ENCODE data around the gene CCR7. TPM values are rescaled to one million over a fixed set of nuclear protein-coding genes. Genes with fewer than 3 reads are reported as not detected.

Gene CCR7
- total and polyA plus RNA-seq, 10 donors = 29.0 to 79.1 (median 55.0) TPM

- H3K27ac ChIP-seq = peak overlapping the region; percentile 78 to 95 (median 88)
- intact Hi-C loops (cut with DNase I; ENCODE audit: low total_unique reads) = no loop called here
- 95 to 97% (median 96%) methylated on average over 16 to 27 of the region's 27 CpGs for WGBS, 5 donors
- H3K4me3 ChIP-seq = no peak overlapping the region
- H3K27me3 ChIP-seq (replicated peaks in 1 of 7) = no peaks in the 10 kb centered on the region
- no peaks in the 10 kb centered on the region for H3K9me3 ChIP-seq
- peaks cover 0 to 57% (median 10%) of the 10 kb centered on the region in 6 donors for H3K36me3 ChIP-seq
- DNase-seq = peak; percentile 74
- TF ChIP-seq POLR2AphosphoS5 (IDR thresholded peaks at IDR 0.05) (peak in 2 of 3 donors; percentile 20 to 75), CTCF (IDR thresholded peaks at IDR 0.05 in 8 of 11, conservative IDR thresholded peaks at IDR 0.05 in 3 of 11) (no peak)
- H3K4me1 ChIP-seq = peaks cover 71 to 99% (median 94%) of the 10 kb centered on the region in 6 donors
Measured at GRCh38 chr17:40554646-40555295, 10.5 kb downstream of the CCR7 start.

- peaks cover 70 to 99% (median 94%) of the 10 kb centered on the region in 6 donors for H3K4me1 ChIP-seq
- H3K27ac ChIP-seq = peak overlapping the region; percentile 78 to 95 (median 88)
- 17 to 26% (median 18%) methylated on average over 19 of the region's 19 CpGs for WGBS, 5 donors
- peak; percentile 85 for DNase-seq
- intact Hi-C loops (cut with DNase I; ENCODE audit: low total_unique reads) = no loop called here
- peaks cover 0 to 48% (median 6%) of the 10 kb centered on the region in 6 donors for H3K36me3 ChIP-seq
- H3K4me3 ChIP-seq = peak overlapping the region in 2 of 8 donors; percentile 7 to 49
- H3K27me3 ChIP-seq (replicated peaks in 1 of 7) = no peaks in the 10 kb centered on the region
- H3K9me3 ChIP-seq = no peaks in the 10 kb centered on the region
- TF ChIP-seq POLR2AphosphoS5 (IDR thresholded peaks at IDR 0.05) (peak; percentile 83 to 89 (median 89)), CTCF (IDR thresholded peaks at IDR 0.05 in 8 of 11, conservative IDR thresholded peaks at IDR 0.05 in 3 of 11) (no peak)
Measured at GRCh38 chr17:40553694-40554534, 11.4 kb downstream of the CCR7 start.

- Histone ChIP-seq H3K27me3 (replicated peaks in 1 of 7) (no peaks in the 10 kb centered on the region), H3K36me3 (peaks cover 0 to 40% (median 2%) of the 10 kb centered on the region in 6 donors), H3K9me3 (no peaks in the 10 kb centered on the region), H3K27ac (peak overlapping the region; percentile 78 to 95 (median 88)), H3K4me1 (peaks cover 72 to 99% (median 94%) of the 10 kb centered on the region in 6 donors), H3K4me3 (peak overlapping the region in 1 of 8 donors; percentile 49)
- intact Hi-C loops (cut with DNase I; ENCODE audit: low total_unique reads) = no loop called here
- TF ChIP-seq POLR2AphosphoS5 (IDR thresholded peaks at IDR 0.05) (no peak), POLR2A (IDR thresholded peaks at IDR 0.05) (no peak), CTCF (IDR thresholded peaks at IDR 0.05 in 8 of 11, conservative IDR thresholded peaks at IDR 0.05 in 3 of 11) (no peak)
- DNase-seq = peak; percentile 71
- 66 to 72% (median 69%) methylated on average over 12 of the region's 12 CpGs for WGBS, 5 donors
Measured at GRCh38 chr17:40552806-40553693, 12.2 kb downstream of the CCR7 start.

Measured in spleen (tissue), 11 donors.